Measurements from ENCODE around the gene ADAD1. TPM values are rescaled to one million over a fixed set of nuclear protein-coding genes. Genes with fewer than 3 reads are reported as not detected.

Gene ADAD1
- total RNA-seq, 5 donors from 2014 or later (not counting 1 experiment from before 2014, with no cell fraction given), result not detected

- H3K9me3 Mint-ChIP-seq, result peaks cover 0 to 3% (median 0%) of the 10 kb centered on the region in 3 donors
- H3K27me3 Mint-ChIP-seq, result no peaks in the 10 kb centered on the region
- no peak for ATAC-seq (replicated peaks in 1 of 4)
- Histone ChIP-seq H3K27ac (ENCODE audit: low read length) (no peak overlapping the region), H3K9me3 (peaks cover 2% of the 10 kb centered on the region), H3K4me1 (ENCODE audit: control insufficient read depth in 1 of 2, extremely low read depth in 1 of 2, insufficient read depth in 2 of 2, low read length in 2 of 2) (no peaks in the 10 kb centered on the region), H3K27me3 (replicated peaks in 1 of 2; ENCODE audit: control insufficient read depth in 2 of 2, extremely low read depth in 1 of 2, insufficient read depth in 2 of 2, low read length in 1 of 2) (no peaks in the 10 kb centered on the region), H3K36me3 (ENCODE audit: control insufficient read depth in 2 of 2, extremely low read depth in 1 of 2, insufficient read depth in 1 of 2, low read length in 1 of 2) (no peaks in the 10 kb centered on the region), H3K4me3 (ENCODE audit: control insufficient read depth in 1 of 2, extremely low read depth in 1 of 2, low read length in 1 of 2) (no peak overlapping the region)
- 98% methylated on average over 27 of the region's 44 CpGs for WGBS (ENCODE audit: insufficient coverage)
- DNase-seq, result no peak
- ChIA-PET POLR2A (no interaction called here), CTCF (no interaction called here)
- no peak overlapping the region for H3K27ac Mint-ChIP-seq
- no peaks in the 10 kb centered on the region for H3K36me3 Mint-ChIP-seq
- no peak overlapping the region for H3K4me3 Mint-ChIP-seq
- H3K4me1 Mint-ChIP-seq, result no peaks in the 10 kb centered on the region
Measured at GRCh38 chr4:122379239-122379638, 428 bp downstream of the ADAD1 start.

GRCh38 chr4:122383341-122383740, 4.5 kb downstream of the ADAD1 start:
- DNase-seq (no peak), ATAC-seq (replicated peaks in 1 of 4) (no peak)
- H3K9me3 Mint-ChIP-seq, result peaks cover under 1 to 8% (median 3%) of the 10 kb centered on the region in 3 donors
- no peaks in the 10 kb centered on the region for H3K36me3 Mint-ChIP-seq
- Histone ChIP-seq H3K4me1 (ENCODE audit: control insufficient read depth in 1 of 2, extremely low read depth in 1 of 2, insufficient read depth in 2 of 2, low read length in 2 of 2) (no peaks in the 10 kb centered on the region), H3K27me3 (replicated peaks in 1 of 2; ENCODE audit: control insufficient read depth in 2 of 2, extremely low read depth in 1 of 2, insufficient read depth in 2 of 2, low read length in 1 of 2) (no peaks in the 10 kb centered on the region), H3K27ac (ENCODE audit: low read length) (no peak overlapping the region), H3K4me3 (ENCODE audit: control insufficient read depth in 1 of 2, extremely low read depth in 1 of 2, low read length in 1 of 2) (no peak overlapping the region), H3K9me3 (no peaks in the 10 kb centered on the region), H3K36me3 (ENCODE audit: control insufficient read depth in 2 of 2, extremely low read depth in 1 of 2, insufficient read depth in 1 of 2, low read length in 1 of 2) (no peaks in the 10 kb centered on the region)
- no peak overlapping the region for H3K4me3 Mint-ChIP-seq
- H3K27ac Mint-ChIP-seq, result no peak overlapping the region
- no CpG with 5 or more reads among the region's 4 CpGs for WGBS (ENCODE audit: insufficient coverage)
- POLR2A ChIA-PET, result no interaction called here
- H3K4me1 Mint-ChIP-seq, result no peaks in the 10 kb centered on the region
- CTCF ChIA-PET, result no interaction called here
- H3K27me3 Mint-ChIP-seq, result no peaks in the 10 kb centered on the region

GRCh38 chr4:122384245-122384644, 5.4 kb downstream of the ADAD1 start:
- ChIA-PET CTCF (no interaction called here), POLR2A (no interaction called here)
- Mint-ChIP-seq H3K4me3 (no peak overlapping the region), H3K27me3 (no peaks in the 10 kb centered on the region), H3K4me1 (no peaks in the 10 kb centered on the region), H3K36me3 (no peaks in the 10 kb centered on the region), H3K9me3 (peaks cover 9 to 17% (median 10%) of the 10 kb centered on the region in 3 donors), H3K27ac (no peak overlapping the region)
- WGBS (ENCODE audit: insufficient coverage), result 100% methylated on average over 1 of the region's 2 CpGs
- Histone ChIP-seq H3K4me3 (ENCODE audit: control insufficient read depth in 1 of 2, extremely low read depth in 1 of 2, low read length in 1 of 2) (no peak overlapping the region), H3K27me3 (replicated peaks in 1 of 2; ENCODE audit: control insufficient read depth in 2 of 2, extremely low read depth in 1 of 2, insufficient read depth in 2 of 2, low read length in 1 of 2) (no peaks in the 10 kb centered on the region), H3K27ac (ENCODE audit: low read length) (no peak overlapping the region), H3K9me3 (no peaks in the 10 kb centered on the region), H3K4me1 (ENCODE audit: control insufficient read depth in 1 of 2, extremely low read depth in 1 of 2, insufficient read depth in 2 of 2, low read length in 2 of 2) (no peaks in the 10 kb centered on the region), H3K36me3 (ENCODE audit: control insufficient read depth in 2 of 2, extremely low read depth in 1 of 2, insufficient read depth in 1 of 2, low read length in 1 of 2) (no peaks in the 10 kb centered on the region)
- no peak for DNase-seq
- no peak for ATAC-seq (replicated peaks in 1 of 4)

GRCh38 chr4:122393276-122393675, 14.5 kb downstream of the ADAD1 start:
- CTCF ChIA-PET, result no interaction called here
- no peaks in the 10 kb centered on the region for H3K4me1 ChIP-seq (ENCODE audit: control insufficient read depth in 1 of 2, extremely low read depth in 1 of 2, insufficient read depth in 2 of 2, low read length in 2 of 2)
- Mint-ChIP-seq H3K27ac (no peak overlapping the region), H3K4me1 (no peaks in the 10 kb centered on the region), H3K36me3 (no peaks in the 10 kb centered on the region), H3K27me3 (peaks cover 0 to 4% of the 10 kb centered on the region in 2 donors), H3K9me3 (peaks cover 13 to 16% (median 16%) of the 10 kb centered on the region in 3 donors), H3K4me3 (no peak overlapping the region)
- H3K9me3 ChIP-seq, result no peaks in the 10 kb centered on the region
- peaks cover 0 to 8% of the 10 kb centered on the region in 2 experiments for H3K27me3 ChIP-seq (replicated peaks in 1 of 2; ENCODE audit: control insufficient read depth in 2 of 2, extremely low read depth in 1 of 2, insufficient read depth in 2 of 2, low read length in 1 of 2)
- H3K27ac ChIP-seq (ENCODE audit: low read length), result no peak overlapping the region
- POLR2A ChIA-PET, result no interaction called here
- no peak for ATAC-seq (replicated peaks in 1 of 4)
- no peak overlapping the region for H3K4me3 ChIP-seq (ENCODE audit: control insufficient read depth in 1 of 2, extremely low read depth in 1 of 2, low read length in 1 of 2)
- no peak for DNase-seq
- no CpG with 5 or more reads among the region's 1 CpG for WGBS (ENCODE audit: insufficient coverage)
- H3K36me3 ChIP-seq (ENCODE audit: control insufficient read depth in 2 of 2, extremely low read depth in 1 of 2, insufficient read depth in 1 of 2, low read length in 1 of 2), result no peaks in the 10 kb centered on the region

- POLR2A ChIA-PET, result no interaction called here
- Histone ChIP-seq H3K4me1 (ENCODE audit: control insufficient read depth in 1 of 2, extremely low read depth in 1 of 2, insufficient read depth in 2 of 2, low read length in 2 of 2) (no peaks in the 10 kb centered on the region), H3K9me3 (no peaks in the 10 kb centered on the region), H3K4me3 (ENCODE audit: control insufficient read depth in 1 of 2, extremely low read depth in 1 of 2, low read length in 1 of 2) (no peak overlapping the region), H3K27ac (ENCODE audit: low read length) (no peak overlapping the region), H3K27me3 (replicated peaks in 1 of 2; ENCODE audit: control insufficient read depth in 2 of 2, extremely low read depth in 1 of 2, insufficient read depth in 2 of 2, low read length in 1 of 2) (no peaks in the 10 kb centered on the region), H3K36me3 (ENCODE audit: control insufficient read depth in 2 of 2, extremely low read depth in 1 of 2, insufficient read depth in 1 of 2, low read length in 1 of 2) (no peaks in the 10 kb centered on the region)
- DNase-seq (no peak), ATAC-seq (replicated peaks in 1 of 4) (no peak)
- Mint-ChIP-seq H3K4me3 (no peak overlapping the region), H3K9me3 (no peaks in the 10 kb centered on the region), H3K27ac (no peak overlapping the region), H3K4me1 (no peaks in the 10 kb centered on the region), H3K36me3 (no peaks in the 10 kb centered on the region), H3K27me3 (peaks cover 0 to 4% of the 10 kb centered on the region in 2 donors)
- WGBS (ENCODE audit: insufficient coverage), result 50% methylated on average over 3 of the region's 3 CpGs
- CTCF ChIA-PET, result no interaction called here
Measured at GRCh38 chr4:122403861-122404260, 25.1 kb downstream of the ADAD1 start.

GRCh38 chr4:122412547-122412946, 33.7 kb downstream of the ADAD1 start:
- no peaks in the 10 kb centered on the region for H3K4me1 Mint-ChIP-seq
- H3K36me3 Mint-ChIP-seq, result no peaks in the 10 kb centered on the region
- CTCF ChIA-PET, result no interaction called here

GRCh38 chr4:122423246-122423645, 44.4 kb downstream of the ADAD1 start:
- Histone ChIP-seq H3K27me3 (replicated peaks in 1 of 2; ENCODE audit: control insufficient read depth in 2 of 2, extremely low read depth in 1 of 2, insufficient read depth in 2 of 2, low read length in 1 of 2) (no peaks in the 10 kb centered on the region), H3K4me1 (ENCODE audit: control insufficient read depth in 1 of 2, extremely low read depth in 1 of 2, insufficient read depth in 2 of 2, low read length in 2 of 2) (no peaks in the 10 kb centered on the region), H3K36me3 (ENCODE audit: control insufficient read depth in 2 of 2, extremely low read depth in 1 of 2, insufficient read depth in 1 of 2, low read length in 1 of 2) (no peaks in the 10 kb centered on the region), H3K9me3 (no peaks in the 10 kb centered on the region), H3K4me3 (ENCODE audit: control insufficient read depth in 1 of 2, extremely low read depth in 1 of 2, low read length in 1 of 2) (no peak overlapping the region), H3K27ac (ENCODE audit: low read length) (no peak overlapping the region)
- Mint-ChIP-seq H3K9me3 (peaks cover 5 to 18% (median 6%) of the 10 kb centered on the region in 3 donors), H3K27ac (no peak overlapping the region), H3K36me3 (no peaks in the 10 kb centered on the region), H3K4me3 (no peak overlapping the region), H3K27me3 (peaks cover 0 to 3% of the 10 kb centered on the region in 2 donors), H3K4me1 (no peaks in the 10 kb centered on the region)
- DNase-seq (no peak), ATAC-seq (replicated peaks in 1 of 4) (no peak)
- ChIA-PET CTCF (interaction anchor here in 1 of 2 donors (0.7 kb wide), 1 partner anchor 12 kb away, joined by 10 read pairs; no protein-coding TSS in a partner anchor), POLR2A (no interaction called here)

More at GRCh38 chr4:122412547-122412946, 33.7 kb downstream of the ADAD1 start:
- H3K27ac ChIP-seq (ENCODE audit: low read length), result no peak overlapping the region
- DNase-seq, result no peak
- H3K4me3 ChIP-seq (ENCODE audit: control insufficient read depth in 1 of 2, extremely low read depth in 1 of 2, low read length in 1 of 2), result no peak overlapping the region
- H3K36me3 ChIP-seq (ENCODE audit: control insufficient read depth in 2 of 2, extremely low read depth in 1 of 2, insufficient read depth in 1 of 2, low read length in 1 of 2), result no peaks in the 10 kb centered on the region
- POLR2A ChIA-PET, result no interaction called here
- H3K27me3 ChIP-seq (replicated peaks in 1 of 2; ENCODE audit: control insufficient read depth in 2 of 2, extremely low read depth in 1 of 2, insufficient read depth in 2 of 2, low read length in 1 of 2), result no peaks in the 10 kb centered on the region
- ATAC-seq (replicated peaks in 1 of 4), result no peak
- H3K4me3 Mint-ChIP-seq, result no peak overlapping the region
- no peaks in the 10 kb centered on the region for H3K9me3 Mint-ChIP-seq
- H3K4me1 ChIP-seq (ENCODE audit: control insufficient read depth in 1 of 2, extremely low read depth in 1 of 2, insufficient read depth in 2 of 2, low read length in 2 of 2), result no peaks in the 10 kb centered on the region
- H3K27ac Mint-ChIP-seq, result no peak overlapping the region
- peaks cover 1 to 7% of the 10 kb centered on the region in 2 donors for H3K27me3 Mint-ChIP-seq
- WGBS (ENCODE audit: insufficient coverage), result no CpG with 5 or more reads among the region's 3 CpGs
- no peaks in the 10 kb centered on the region for H3K9me3 ChIP-seq
